GM12878 (cell line): ENCODE measurements around the gene MCCD1. TPM values are rescaled to one million over a fixed set of nuclear protein-coding genes. Genes with fewer than 3 reads are reported as not detected.

ENCODE experiments used
- BCL3 ChIP-seq: IDR thresholded peaks from 2 replicates; pipeline ENCODE4 v1.6.1; 2011; ENCODE audit warnings: borderline replicate concordance, low read depth, mild to moderate bottlenecking, moderate library complexity, low read length; ENCODE audit not compliant: insufficient read depth, poor library complexity, severe bottlenecking
- EGR1 ChIP-seq, 2 experiments: IDR thresholded peaks; 1 replicate in 1 of 2; 2 replicates in 1 of 2; pipeline ENCODE4 v1.6.1; 2011 to 2012; ENCODE audit warnings: low read depth in 2 of 2, low read length in 2 of 2, borderline replicate concordance in 1 of 2, mild to moderate bottlenecking in 1 of 2, moderate library complexity in 1 of 2
- FOS ChIP-seq: IDR thresholded peaks from 3 replicates; pipeline ENCODE4 v1.6.1; 2011; ENCODE audit warnings: borderline replicate concordance; ENCODE audit not compliant: insufficient read length; ENCODE audit errors: extremely low read depth
- HDAC6 ChIP-seq: fragments of 200-600 bp; sonication (generic); IDR thresholded peaks from one replicate; pipeline ENCODE4 v1.8.0; 2017; ENCODE audit warnings: antibody characterized with exemption; ENCODE audit not compliant: unreplicated experiment
- HDGF ChIP-seq: fragments of 450-650 bp; IDR thresholded peaks from 2 replicates; pipeline ENCODE4 v1.6.1; 2016; ENCODE audit warnings: antibody characterized with exemption
- MEF2B ChIP-seq: fragments of 450-650 bp; IDR thresholded peaks from 2 replicates; pipeline ENCODE4 v1.6.1; 2018; ENCODE audit warnings: mild to moderate bottlenecking, moderate library complexity; ENCODE audit not compliant: partially characterized antibody, poor library complexity, severe bottlenecking
- MTA2 ChIP-seq: fragments of 450-650 bp; IDR thresholded peaks from 2 replicates; pipeline ENCODE4 v1.6.1; 2016; ENCODE audit warnings: low read depth, mild to moderate bottlenecking, moderate library complexity
- NBN ChIP-seq: fragments of 450-650 bp; IDR thresholded peaks from 2 replicates; pipeline ENCODE4 v1.6.1; 2016
- PAX5 ChIP-seq: IDR thresholded peaks from 2 replicates; pipeline ENCODE4 v1.6.1; 2011; ENCODE audit warnings: low read depth, low read length, borderline replicate concordance
- PBX3 ChIP-seq: IDR thresholded peaks from 2 replicates; pipeline ENCODE4 v1.6.1; 2011; ENCODE audit warnings: mild to moderate bottlenecking, low read depth, low read length, moderate library complexity; ENCODE audit not compliant: insufficient replicate concordance
- PKNOX1 ChIP-seq: fragments of 450-650 bp; IDR thresholded peaks from 2 replicates; pipeline ENCODE4 v1.6.1; 2016; ENCODE audit warnings: mild to moderate bottlenecking
- REST ChIP-seq: IDR thresholded peaks from 2 replicates; pipeline ENCODE4 v1.6.1; 2012; ENCODE audit warnings: mild to moderate bottlenecking, low read depth, low read length
- RFX5 ChIP-seq: IDR thresholded peaks from 2 replicates; pipeline ENCODE4 v1.6.1; 2011; ENCODE audit warnings: low read depth, low read length, improper control_type of control experiment
- SMC3 ChIP-seq: IDR thresholded peaks from 2 replicates; pipeline ENCODE4 v1.6.1; 2011; ENCODE audit warnings: low read length, improper control_type of control experiment, borderline replicate concordance
- TCF7 ChIP-seq: IDR thresholded peaks from 2 replicates; pipeline ENCODE4 v1.6.1; 2014; ENCODE audit warnings: antibody characterized with exemption, borderline replicate concordance
- ZNF592 ChIP-seq: fragments of 450-650 bp; IDR thresholded peaks from 2 replicates; pipeline ENCODE4 v1.6.1; 2017; ENCODE audit warnings: mild to moderate bottlenecking, moderate library complexity
- polyA plus RNA-seq, 11 experiments: library from polyadenylated mRNA; depleted of rRNA in 4 of 11; unstranded in 6 of 11; stranded (reverse) in 5 of 11; fragments of >200 nt; fragmentation: Nextera tagmentation in 4 of 11; fragmentation: Illumina TruSeq in 1 of 11; extraction: Ambion mirVana in 4 of 11; extraction: Trizol in 1 of 11; gene quantifications; 1 replicate in 1 of 11; 2 replicates in 10 of 11; pipeline versions ENCODE4 v1.2.1 to v1.2.3, GENCODE V29; 2011 to 2016; ENCODE audit warnings: inconsistent platforms in 2 of 11, missing spikeins in 2 of 11, low read depth in 1 of 11
- total RNA-seq, 4 experiments: library from RNA; depleted of rRNA in 3 of 4; stranded (reverse); fragments of >200 nt in 3 of 4; fragmentation: Illumina TruSeq in 1 of 4; extraction: Trizol in 1 of 4; gene quantifications; 2 replicates each; pipeline versions ENCODE4 v1.2.1 to v1.2.3, GENCODE V29; 2013 to 2021

Gene MCCD1
- total and polyA plus RNA-seq, 10 of the 15 experiments (the other 5 are each of a cell fraction or from before 2014, with no cell fraction given): not detected

- TF ChIP-seq EGR1 (IDR thresholded peaks at IDR 0.05; ENCODE audit: borderline replicate concordance in 1 of 2, low read depth in 2 of 2, low read length in 2 of 2) (peak in 1 of 2 experiments; percentile 56; a peak in 1 of 3 replicates), SMC3 (no peak), PBX3 (no peak), MEF2B (peak; percentile 42), MTA2 (peak; percentile 38; the same call in 1 of the 2 replicates), HDAC6 (peak; percentile 49), HDGF (peak; percentile 40; the same call in 1 of the 2 replicates), RFX5 (no peak), BCL3 (no peak), ZNF592 (peak; percentile 96), NBN (peak; percentile 97), FOS (no peak), PAX5 (0 out of 2 replicates have a peak, but pooled peaks have one; percentile 11), REST (peak; percentile 61), TCF7 (no peak), PKNOX1 (no peak)
Observed at GRCh38 chr6:31541658-31542521, 13.1 kb downstream of the MCCD1 start, which contains the start of gene DDX39B (continued).
